AG09319 (cell line): ENCODE data around the gene COL8A2.

ENCODE experiments used
- DNase-seq: peaks from one replicate; pipeline ENCODE4 v3.0.0-alpha.2; 2010; ENCODE audit warnings: low read depth; ENCODE audit errors: extremely low read depth
- TF ChIP-seq, protein P1 (sequence below): IDR thresholded peaks from 2 replicates; pipeline ENCODE4 v1.5.1; 2011; ENCODE audit warnings: low read depth, mild to moderate bottlenecking, inconsistent platforms, low read length, moderate library complexity

COL8A2 gene

DNA sequence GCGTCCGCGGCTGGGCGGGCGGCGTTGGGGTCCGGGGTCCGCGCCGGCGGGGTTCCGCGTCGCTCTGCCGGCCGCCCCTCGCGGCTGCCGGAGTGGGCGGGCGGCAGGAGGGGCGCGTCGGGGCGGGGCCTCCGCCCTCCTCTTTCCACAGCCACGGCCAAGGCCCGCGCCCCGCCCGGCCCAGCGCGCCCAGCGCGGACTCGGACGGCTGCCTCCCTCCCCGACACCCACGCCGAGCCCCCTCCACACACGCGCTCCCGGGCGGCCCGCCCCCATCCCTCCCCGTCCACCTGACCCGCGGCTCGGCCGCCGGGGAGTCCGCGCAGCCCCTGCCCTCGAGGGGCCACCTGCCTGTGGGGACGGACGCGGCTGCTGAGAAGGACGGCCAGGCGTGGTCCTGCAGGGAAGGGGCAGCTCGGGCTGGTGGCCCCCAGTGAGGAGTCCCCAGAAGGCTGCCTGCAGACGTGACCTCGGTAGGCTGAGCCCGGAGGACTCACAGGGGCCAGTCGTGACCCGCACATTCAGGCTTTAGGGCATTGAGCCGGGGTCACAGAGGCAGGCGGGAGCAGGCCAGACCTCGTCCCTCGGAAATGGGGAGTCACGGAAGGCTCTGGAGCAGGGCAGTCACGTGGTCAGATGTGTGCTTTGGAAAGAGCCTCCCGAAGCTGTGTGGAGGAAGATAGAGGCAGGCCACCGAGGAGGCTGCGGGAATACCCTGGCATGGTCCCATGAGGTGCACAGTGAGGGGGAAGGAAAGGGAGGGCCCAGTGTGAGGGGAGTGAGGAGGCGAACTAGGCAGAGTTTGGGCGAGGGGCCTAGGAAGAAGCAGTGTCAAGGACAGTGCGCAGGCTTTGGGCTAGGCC, at the start of gene COL8A2:
COL8A2 (minus strand) TSS at position 94 of the 863 bp plus-strand sequence. CDS start 24,980 bp downstream, outside the sequence.
- TF ChIP-seq, protein P1, sequence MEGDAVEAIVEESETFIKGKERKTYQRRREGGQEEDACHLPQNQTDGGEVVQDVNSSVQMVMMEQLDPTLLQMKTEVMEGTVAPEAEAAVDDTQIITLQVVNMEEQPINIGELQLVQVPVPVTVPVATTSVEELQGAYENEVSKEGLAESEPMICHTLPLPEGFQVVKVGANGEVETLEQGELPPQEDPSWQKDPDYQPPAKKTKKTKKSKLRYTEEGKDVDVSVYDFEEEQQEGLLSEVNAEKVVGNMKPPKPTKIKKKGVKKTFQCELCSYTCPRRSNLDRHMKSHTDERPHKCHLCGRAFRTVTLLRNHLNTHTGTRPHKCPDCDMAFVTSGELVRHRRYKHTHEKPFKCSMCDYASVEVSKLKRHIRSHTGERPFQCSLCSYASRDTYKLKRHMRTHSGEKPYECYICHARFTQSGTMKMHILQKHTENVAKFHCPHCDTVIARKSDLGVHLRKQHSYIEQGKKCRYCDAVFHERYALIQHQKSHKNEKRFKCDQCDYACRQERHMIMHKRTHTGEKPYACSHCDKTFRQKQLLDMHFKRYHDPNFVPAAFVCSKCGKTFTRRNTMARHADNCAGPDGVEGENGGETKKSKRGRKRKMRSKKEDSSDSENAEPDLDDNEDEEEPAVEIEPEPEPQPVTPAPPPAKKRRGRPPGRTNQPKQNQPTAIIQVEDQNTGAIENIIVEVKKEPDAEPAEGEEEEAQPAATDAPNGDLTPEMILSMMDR, result no peak
- no peak for DNase-seq

DNA sequence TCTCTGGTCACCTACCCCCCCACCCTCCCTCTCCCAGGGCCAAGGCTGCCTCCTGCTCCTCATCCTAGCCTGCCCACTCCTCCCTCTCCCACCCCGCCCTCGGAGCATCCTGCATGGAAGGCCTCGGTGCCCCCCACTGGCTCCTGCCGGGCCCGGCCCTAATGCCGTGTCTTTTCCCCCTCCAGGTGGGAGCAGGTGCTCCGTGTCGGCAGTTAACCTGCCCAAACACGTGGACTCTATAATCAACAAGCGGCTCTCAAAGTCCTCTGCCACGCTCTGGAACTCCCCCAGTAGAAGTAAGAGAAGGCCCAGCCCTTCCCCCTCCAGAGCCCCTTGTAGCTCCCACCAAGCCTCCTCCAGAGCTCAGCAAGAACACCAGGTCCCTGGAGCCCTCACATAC, 49.7 kb upstream of the COL8A2 start:
- DNase-seq, result no peak
- TF ChIP-seq, protein P1, result no peak

DNA sequence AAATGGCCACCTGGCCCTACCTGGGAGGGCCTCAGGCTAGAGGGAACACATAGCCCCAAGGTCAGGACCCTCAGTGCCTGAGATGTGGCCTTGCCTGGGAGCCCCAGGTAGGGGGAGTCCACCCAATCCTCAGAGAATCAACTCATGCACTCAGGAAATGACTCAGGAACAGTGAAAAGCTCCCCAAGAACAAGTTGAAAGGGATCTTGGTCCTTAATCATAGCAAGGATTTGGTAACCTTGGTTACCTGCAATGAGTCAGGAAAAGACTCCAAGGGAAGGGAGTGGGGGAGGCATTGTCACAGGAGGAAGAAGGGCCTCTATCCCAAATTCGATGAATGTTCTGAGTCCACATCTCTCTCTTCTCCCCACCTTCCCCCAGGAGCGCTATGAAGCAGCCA, 48.0 kb upstream of the COL8A2 start:
- no peak for DNase-seq
- TF ChIP-seq, protein P1, result no peak

DNA sequence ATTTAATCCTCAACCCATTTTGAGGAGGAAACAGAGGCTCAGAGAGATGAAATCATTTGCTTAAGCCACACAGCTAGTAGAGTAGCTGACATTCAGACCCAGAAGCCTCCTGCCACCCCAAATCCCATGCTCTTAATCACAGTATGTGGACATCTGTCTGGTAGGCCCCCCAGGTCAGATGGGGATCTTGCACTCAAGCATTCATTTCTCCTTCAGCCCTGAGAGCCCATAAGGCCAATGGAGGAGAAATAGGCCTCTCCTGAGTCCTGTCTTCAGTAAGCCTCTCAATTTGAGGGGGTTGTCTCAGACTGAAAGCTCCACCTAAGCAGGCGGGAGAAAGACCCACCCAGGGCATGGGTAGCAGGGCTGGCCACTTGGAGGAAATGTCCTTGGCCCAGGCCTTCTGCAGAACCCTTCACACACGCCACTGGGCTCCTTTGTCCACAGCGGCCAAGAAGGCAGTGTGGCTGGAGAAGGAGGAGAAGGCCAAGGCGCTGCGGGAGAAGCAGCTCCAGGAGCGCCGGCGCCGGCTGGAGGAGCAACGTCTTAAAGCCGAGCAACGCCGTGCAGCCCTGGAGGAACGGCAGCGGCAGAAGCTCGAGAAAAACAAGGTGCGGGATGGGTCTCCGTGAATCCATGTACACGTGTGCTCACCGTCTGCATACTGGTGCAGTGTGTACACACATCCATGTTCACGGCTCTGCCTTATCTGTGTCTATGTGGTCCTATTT, 47.2 kb upstream of the COL8A2 start:
- no peak for DNase-seq
- TF ChIP-seq, protein P1, result no peak

DNA sequence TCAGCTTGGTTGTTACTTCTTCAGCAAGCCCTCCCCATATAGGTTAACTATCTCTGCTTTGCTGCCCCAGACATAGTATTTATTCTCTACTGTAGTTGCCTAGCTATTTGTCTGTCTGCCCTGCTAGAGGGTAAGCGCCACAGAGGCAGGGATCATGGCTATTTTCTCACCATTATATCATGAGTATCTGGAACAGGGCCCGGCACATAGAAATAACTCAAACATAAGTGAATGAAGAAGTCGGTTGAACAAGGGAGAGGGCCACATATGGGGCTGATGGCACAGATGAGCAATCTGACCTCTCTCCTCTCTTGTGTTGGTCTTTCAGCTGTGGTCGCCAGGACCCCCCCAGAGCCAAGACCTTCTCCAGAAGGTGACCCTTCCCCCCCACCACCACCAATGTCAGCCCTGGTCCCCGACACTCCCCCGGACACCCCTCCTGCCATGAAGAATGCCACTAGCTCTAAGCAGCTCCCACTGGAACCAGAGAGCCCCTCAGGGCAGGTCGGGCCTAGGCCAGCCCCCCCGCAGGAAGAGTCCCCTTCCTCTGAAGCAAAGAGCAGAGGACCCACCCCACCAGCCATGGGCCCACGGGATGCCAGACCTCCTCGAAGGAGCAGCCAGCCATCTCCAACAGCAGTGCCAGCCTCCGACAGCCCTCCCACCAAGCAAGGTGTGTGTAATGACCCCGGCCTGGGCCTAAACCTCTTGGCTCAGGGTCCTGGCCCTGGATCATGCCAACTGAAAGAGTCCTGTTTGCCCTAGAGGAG, 45.8 kb upstream of the COL8A2 start:
- TF ChIP-seq, protein P1, result no peak
- DNase-seq, result no peak

DNA sequence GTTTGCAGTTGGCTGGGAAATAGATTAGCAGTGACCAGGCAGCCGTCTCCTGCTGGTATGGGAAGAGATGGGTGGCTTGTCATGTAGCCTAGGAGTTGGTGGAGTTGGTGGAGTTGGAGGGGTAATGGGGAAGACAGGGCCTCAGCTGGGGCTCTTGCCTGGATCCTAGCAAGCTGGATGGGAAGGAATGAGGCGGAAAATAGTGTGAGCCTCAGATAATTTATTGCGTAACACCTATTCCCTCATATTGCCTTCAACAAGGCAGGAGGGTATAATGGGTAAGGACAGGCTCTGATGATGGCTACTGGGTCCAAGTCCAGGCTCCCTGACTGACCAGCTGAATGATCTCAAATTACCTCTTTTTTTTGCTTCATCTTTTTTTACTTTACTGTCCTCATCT, 43.5 kb upstream of the COL8A2 start:
- TF ChIP-seq, protein P1, result no peak
- no peak for DNase-seq
